Testis (tissue), 2 donors: ENCODE results near the gene CCDC134.

ENCODE experiments used
- CTCF ChIP-seq, 3 experiments: fragments of 450-650 bp in 2 of 3; fragments of 200-600 bp in 1 of 3; sonication (generic) in 1 of 3; IDR thresholded peaks; one replicate each; pipeline ENCODE4 v1.5.1; 2016 to 2019; ENCODE audit warnings: antibody characterized with exemption in 3 of 3, mild to moderate bottlenecking in 2 of 3, moderate library complexity in 1 of 3
- POLR2A ChIP-seq: fragments of 450-650 bp; IDR thresholded peaks from one replicate; pipeline ENCODE4 v1.6.1; 2017; ENCODE audit warnings: antibody characterized with exemption, mild to moderate bottlenecking, moderate library complexity

- TF ChIP-seq CTCF (IDR thresholded peaks at IDR 0.05) (no peak), POLR2A (no peak)
Measured at GRCh38 chr22:41772198-41772597, 28.3 kb upstream of the CCDC134 start.
